Colonic mucosa (tissue), 4 donors: ENCODE measurements around the gene NMU. TPM values are rescaled to one million over a fixed set of nuclear protein-coding genes. Genes with fewer than 3 reads are reported as not detected.
"Not testable (repeated sequence)": the region's sequence is repeated elsewhere in the genome, so short reads cannot be mapped to it uniquely, and the experiment has no call there.

ENCODE experiments used
- DNase-seq: peaks from one replicate; pipeline ENCODE4 v3.0.0-alpha.2; 2020
- H3K27ac ChIP-seq: fragments of 200-600 bp; one replicate; pipeline ENCODE4 v1.8.0; 2021
- H3K27me3 ChIP-seq: fragments of 200-600 bp; one replicate; pipeline ENCODE4 v1.8.0; 2021
- H3K36me3 ChIP-seq: fragments of 200-600 bp; one replicate; pipeline ENCODE4 v1.8.0; 2021
- H3K4me1 ChIP-seq: fragments of 200-600 bp; one replicate; pipeline ENCODE4 v1.8.0; 2021; ENCODE audit warnings: mild to moderate bottlenecking
- H3K4me3 ChIP-seq: fragments of 200-600 bp; one replicate; pipeline ENCODE4 v1.8.0; 2021
- H3K9ac ChIP-seq, 2 donors: one replicate each; pipeline ENCODE4 v1.7.0; 2013; ENCODE audit warnings: control low read depth in 2 of 2, low read depth in 2 of 2, low read length in 2 of 2
- H3K9me3 ChIP-seq: fragments of 200-600 bp; one replicate; pipeline ENCODE4 v1.8.0; 2021
- CTCF ChIP-seq: fragments of 200-600 bp; IDR thresholded peaks from one replicate; pipeline ENCODE4 v1.8.0; 2022; ENCODE audit warnings: antibody characterized with exemption, mild to moderate bottlenecking
- intact Hi-C: fragments of 100-400 bp; cut with DNase I; formaldehyde crosslinking; loops from one replicate; pipeline ENCODE4 v1.14.1; 2022
- total RNA-seq, 2 donors: library from RNA; stranded (reverse); fragmentation: NEBNext Ultra II Directional in 1 of 2; extraction: Animal tissue kit (Norgen Biotek cat#: 25700) in 1 of 2; gene quantifications; one replicate each; pipeline ENCODE4 v1.2.1, GENCODE V29; 2021
- donor health status: healthy.
- donor health status: DM: no; HTN: no; CAD: no.
- donor health status: DM: no; HTN: no; CAD: no.

NMU gene
- total RNA-seq, 2 donors from 2014 or later = 0.66 to 1.9 TPM

- no peak overlapping the region for H3K9ac ChIP-seq
- H3K9me3 ChIP-seq = no peaks in the 10 kb centered on the region
- intact Hi-C loops = loop anchor here (10.0 kb wide), 1 partner anchor 292 kb away; the partner anchor contains the start of gene SRD5A3
- peaks cover 27% of the 10 kb centered on the region for H3K27me3 ChIP-seq
- no peak overlapping the region for H3K4me3 ChIP-seq
- H3K27ac ChIP-seq = no peak overlapping the region
- H3K36me3 ChIP-seq = no peaks in the 10 kb centered on the region
- TF ChIP-seq CTCF = no peak
- H3K4me1 ChIP-seq = no peaks in the 10 kb centered on the region
- DNase-seq = no peak
Measured at GRCh38 chr4:55636656-55636999, 530 bp upstream of the NMU start.

GRCh38 chr4:55635282-55635681 lies 816 bp downstream of the NMU start:
- Histone ChIP-seq H3K36me3 (no peaks in the 10 kb centered on the region), H3K27me3 (peaks cover 27% of the 10 kb centered on the region), H3K9ac (no peak overlapping the region), H3K27ac (no peak overlapping the region), H3K4me1 (no peaks in the 10 kb centered on the region), H3K4me3 (no peak overlapping the region), H3K9me3 (no peaks in the 10 kb centered on the region)
- DNase-seq = no peak
- no peak for TF ChIP-seq CTCF
- intact Hi-C loops = loop anchor here (10.0 kb wide), 1 partner anchor 290 kb away; the partner anchor contains the start of gene SRD5A3

GRCh38 chr4:55634417-55635128 lies 1.5 kb downstream of the NMU start:
- no peaks in the 10 kb centered on the region for H3K4me1 ChIP-seq
- no peak overlapping the region for H3K9ac ChIP-seq
- intact Hi-C loops = loop anchor here (10.0 kb wide), 1 partner anchor 290 kb away; the partner anchor contains the start of gene SRD5A3
- no peaks in the 10 kb centered on the region for H3K9me3 ChIP-seq
- TF ChIP-seq CTCF = no peak
- peaks cover 27% of the 10 kb centered on the region for H3K27me3 ChIP-seq
- no peak overlapping the region for H3K4me3 ChIP-seq
- no peak overlapping the region for H3K27ac ChIP-seq
- no peaks in the 10 kb centered on the region for H3K36me3 ChIP-seq
- DNase-seq = no peak

- no peak overlapping the region for H3K9ac ChIP-seq
- DNase-seq = no peak
- H3K27me3 ChIP-seq = peaks cover 27% of the 10 kb centered on the region
- H3K27ac ChIP-seq = no peak overlapping the region
- intact Hi-C loops = loop anchor here (10.0 kb wide), 1 partner anchor 289 kb away; the partner anchor contains the start of gene SRD5A3
- no peak for TF ChIP-seq CTCF
- H3K4me1 ChIP-seq = no peaks in the 10 kb centered on the region
- H3K36me3 ChIP-seq = no peaks in the 10 kb centered on the region
- H3K9me3 ChIP-seq = no peaks in the 10 kb centered on the region
- H3K4me3 ChIP-seq = no peak overlapping the region
Measured at GRCh38 chr4:55633903-55634302, 2.2 kb downstream of the NMU start.

- DNase-seq = no peak
- intact Hi-C loops = no loop called here
- Histone ChIP-seq H3K4me3 (no peak overlapping the region), H3K27me3 (no peaks in the 10 kb centered on the region), H3K9ac (no peak overlapping the region), H3K27ac (no peak overlapping the region), H3K4me1 (no peaks in the 10 kb centered on the region), H3K9me3 (no peaks in the 10 kb centered on the region), H3K36me3 (no peaks in the 10 kb centered on the region)
- no peak for TF ChIP-seq CTCF
Measured at GRCh38 chr4:55625835-55626234, 10.3 kb downstream of the NMU start.

- H3K36me3 ChIP-seq, intact Hi-C loops, H3K9ac ChIP-seq, H3K27ac ChIP-seq, H3K27me3 ChIP-seq, H3K9me3 ChIP-seq, H3K4me3 ChIP-seq, H3K4me1 ChIP-seq, DNase-seq: not testable (repeated sequence)
Measured at GRCh38 chr4:55624063-55624462, 12.0 kb downstream of the NMU start.
